NCI-H526 (cell line): ENCODE measurements around the gene ABHD5.
A peak's percentile ranks its signal among the peaks of the same experiment; 100 is the strongest.
"Not testable (repeated sequence)": the region's sequence is repeated elsewhere in the genome, so short reads cannot be mapped to it uniquely, and the experiment has no call there.

Experiments
- DNase-seq, 2 experiments: peaks; one replicate each; lab custom pipeline; 2025; lab: John Stamatoyannopoulos, UW

Gene ABHD5

GRCh38 chr3:43690400-43691119, at the start of gene ABHD5:
Gene ABHD5, plus strand, starts transcription at chr3:43690938. Its CDS starts 55 bp downstream, at chr3:43690993.
- DNase-seq: peak; percentile 87 to 97

GRCh38 chr3:43641306-43642114, 49.2 kb upstream of the ABHD5 start:
- no peak for DNase-seq

GRCh38 chr3:43644443-43644842, 46.3 kb upstream of the ABHD5 start:
- DNase-seq: no peak

GRCh38 chr3:43647331-43648166, 43.2 kb upstream of the ABHD5 start:
- no peak for DNase-seq

- DNase-seq: no peak
These were observed 41.8 kb upstream of the ABHD5 start for GRCh38 chr3:43648957-43649356.

GRCh38 chr3:43649365-43649968, 41.3 kb upstream of the ABHD5 start:
- DNase-seq: no peak

GRCh38 chr3:43650345-43650744, 40.4 kb upstream of the ABHD5 start:
- DNase-seq: no peak

- DNase-seq: not testable (repeated sequence)
These were observed 34.3 kb upstream of the ABHD5 start for GRCh38 chr3:43656390-43656789.

- DNase-seq: no peak
These were observed 31.4 kb upstream of the ABHD5 start for GRCh38 chr3:43659250-43659880.

- DNase-seq: not testable (repeated sequence)
These were observed 29.4 kb upstream of the ABHD5 start for GRCh38 chr3:43661376-43661775.

GRCh38 chr3:43665011-43665410, 25.7 kb upstream of the ABHD5 start:
- not testable (repeated sequence) for DNase-seq

GRCh38 chr3:43670635-43671522, 19.9 kb upstream of the ABHD5 start:
- DNase-seq: no peak

GRCh38 chr3:43674345-43675085, 16.2 kb upstream of the ABHD5 start:
- DNase-seq: no peak

- DNase-seq: no peak
These were observed 15.1 kb upstream of the ABHD5 start for GRCh38 chr3:43675593-43675992.

- DNase-seq: no peak
These were observed 14.3 kb upstream of the ABHD5 start for GRCh38 chr3:43676441-43676840.

- not testable (repeated sequence) for DNase-seq
These were observed 12.4 kb upstream of the ABHD5 start for GRCh38 chr3:43678375-43678774.

GRCh38 chr3:43678887-43679449, 11.8 kb upstream of the ABHD5 start:
- DNase-seq: not testable (repeated sequence)

GRCh38 chr3:43680857-43681256, 9.9 kb upstream of the ABHD5 start:
- DNase-seq: not testable (repeated sequence)

- no peak for DNase-seq
These were observed 5.8 kb upstream of the ABHD5 start for GRCh38 chr3:43684944-43685343.
